Fibroblast of lung (primary cell): Measurements from ENCODE around the gene TMEM171. TPM values are rescaled to one million over a fixed set of nuclear protein-coding genes. Genes with fewer than 3 reads are reported as not detected.

ENCODE experiments used
- DNase-seq, 2 donors: peaks; one replicate each; pipeline versions ENCODE4 v3.0.0 to v3.0.0-alpha.2; 2010; ENCODE audit warnings: low read depth in 2 of 2
- H2AFZ ChIP-seq: 2 replicates; pipeline ENCODE4 v1.5.1; 2012; ENCODE audit warnings: low read length, control low read depth, inconsistent platforms
- H3K27ac ChIP-seq: 2 replicates; pipeline ENCODE4 v1.5.1; 2011; ENCODE audit warnings: low read length, control low read depth; ENCODE audit not compliant: insufficient read depth
- H3K27me3 ChIP-seq: 2 replicates; pipeline ENCODE4 v1.5.1; 2011; ENCODE audit warnings: mild to moderate bottlenecking, low read length; ENCODE audit not compliant: control insufficient read depth, insufficient read depth
- H3K36me3 ChIP-seq: 2 replicates; pipeline ENCODE4 v1.5.1; 2011; ENCODE audit warnings: low read length; ENCODE audit not compliant: control insufficient read depth, insufficient read depth
- H3K4me1 ChIP-seq: 2 replicates; pipeline ENCODE4 v1.5.1; 2011; ENCODE audit warnings: low read length; ENCODE audit not compliant: control insufficient read depth, insufficient read depth; ENCODE audit errors: extremely low read depth
- H3K4me2 ChIP-seq: 2 replicates; pipeline ENCODE4 v1.5.1; 2011; ENCODE audit warnings: low read length, control low read depth; ENCODE audit not compliant: insufficient read depth; ENCODE audit errors: extremely low read depth
- H3K4me3 ChIP-seq, 4 experiments: fragments of 200-600 bp in 1 of 4; sonication (generic) in 1 of 4; replicated peaks in 1 of 4; 2 replicates each; pipeline ENCODE4 v1.5.1; 2011 to 2016; ENCODE audit warnings: low read length in 4 of 4, low read depth in 3 of 4, mild to moderate bottlenecking in 3 of 4, control low read depth in 2 of 4, inconsistent platforms in 1 of 4, mixed read lengths in 1 of 4; ENCODE audit not compliant: insufficient read depth in 1 of 4; ENCODE audit errors: control extremely low read depth in 1 of 4
- H3K79me2 ChIP-seq: 2 replicates; pipeline ENCODE4 v1.5.1; 2012; ENCODE audit warnings: mild to moderate bottlenecking, low read length, inconsistent platforms; ENCODE audit not compliant: control insufficient read depth, insufficient read depth
- H3K9ac ChIP-seq: 2 replicates; pipeline ENCODE4 v1.5.1; 2011; ENCODE audit warnings: mild to moderate bottlenecking, low read length, control low read depth; ENCODE audit not compliant: insufficient read depth
- H3K9me3 ChIP-seq: 2 replicates; pipeline ENCODE4 v1.5.1; 2012; ENCODE audit warnings: low read depth, low read length; ENCODE audit not compliant: control insufficient read depth, insufficient read depth
- H4K20me1 ChIP-seq: 2 replicates; pipeline ENCODE4 v1.5.1; 2011; ENCODE audit warnings: low read length; ENCODE audit not compliant: control insufficient read depth, insufficient read depth; ENCODE audit errors: extremely low read depth
- EZH2 ChIP-seq: IDR thresholded peaks from 2 replicates; pipeline ENCODE4 v1.5.1; 2012; ENCODE audit warnings: low read length, control low read depth, mild to moderate bottlenecking; ENCODE audit errors: missing control alignments
- polyA plus RNA-seq, 2 donors: library from polyadenylated mRNA; depleted of rRNA in 1 of 2; stranded (reverse) in 1 of 2; unstranded in 1 of 2; fragments of >200 nt; gene quantifications; 2 replicates each; pipeline ENCODE4 v1.2.1, GENCODE V29; 2011 to 2012; ENCODE audit warnings: missing spikeins in 1 of 2
- total RNA-seq: library from RNA; depleted of rRNA; stranded (reverse); fragments of >200 nt; gene quantifications from 2 replicates; pipeline ENCODE4 v1.2.1, GENCODE V29; 2014
- TF ChIP-seq, protein P1 (sequence below), 2 donors: IDR thresholded peaks in 1 of 2; conservative IDR thresholded peaks in 1 of 2; 1 replicate in 1 of 2; 2 replicates in 1 of 2; pipeline ENCODE4 v1.5.1; 2011 to 2012; ENCODE audit warnings: low read length in 2 of 2, control low read depth in 1 of 2, inconsistent platforms in 1 of 2, low read depth in 1 of 2, mild to moderate bottlenecking in 1 of 2

TMEM171 gene
- total and polyA plus RNA-seq, 2 donors (not counting 1 experiment from before 2014, with no cell fraction given) = 0.83 to 5.8 TPM

GRCh38 chr5:73117088-73117740 is 3.2 kb upstream of the TMEM171 start:
- Histone ChIP-seq H2AFZ (no peak overlapping the region), H3K9ac (no peak overlapping the region), H3K79me2 (no peaks in the 10 kb centered on the region), H3K27ac (no peak overlapping the region), H3K36me3 (no peaks in the 10 kb centered on the region), H4K20me1 (no peaks in the 10 kb centered on the region), H3K4me2 (no peak overlapping the region), H3K4me1 (peaks cover 17% of the 10 kb centered on the region), H3K27me3 (no peaks in the 10 kb centered on the region), H3K4me3 (no peak overlapping the region), H3K9me3 (no peaks in the 10 kb centered on the region)
- no peak for TF ChIP-seq EZH2
- TF ChIP-seq, protein P1, sequence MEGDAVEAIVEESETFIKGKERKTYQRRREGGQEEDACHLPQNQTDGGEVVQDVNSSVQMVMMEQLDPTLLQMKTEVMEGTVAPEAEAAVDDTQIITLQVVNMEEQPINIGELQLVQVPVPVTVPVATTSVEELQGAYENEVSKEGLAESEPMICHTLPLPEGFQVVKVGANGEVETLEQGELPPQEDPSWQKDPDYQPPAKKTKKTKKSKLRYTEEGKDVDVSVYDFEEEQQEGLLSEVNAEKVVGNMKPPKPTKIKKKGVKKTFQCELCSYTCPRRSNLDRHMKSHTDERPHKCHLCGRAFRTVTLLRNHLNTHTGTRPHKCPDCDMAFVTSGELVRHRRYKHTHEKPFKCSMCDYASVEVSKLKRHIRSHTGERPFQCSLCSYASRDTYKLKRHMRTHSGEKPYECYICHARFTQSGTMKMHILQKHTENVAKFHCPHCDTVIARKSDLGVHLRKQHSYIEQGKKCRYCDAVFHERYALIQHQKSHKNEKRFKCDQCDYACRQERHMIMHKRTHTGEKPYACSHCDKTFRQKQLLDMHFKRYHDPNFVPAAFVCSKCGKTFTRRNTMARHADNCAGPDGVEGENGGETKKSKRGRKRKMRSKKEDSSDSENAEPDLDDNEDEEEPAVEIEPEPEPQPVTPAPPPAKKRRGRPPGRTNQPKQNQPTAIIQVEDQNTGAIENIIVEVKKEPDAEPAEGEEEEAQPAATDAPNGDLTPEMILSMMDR (conservative IDR thresholded peaks at IDR 0.05 in 1 of 2, IDR thresholded peaks at IDR 0.05 in 1 of 2; ENCODE audit: low read depth in 1 of 2, low read length in 2 of 2) = no peak
- no peak for DNase-seq

- Histone ChIP-seq H3K4me3 (no peak overlapping the region), H3K9me3 (no peaks in the 10 kb centered on the region), H2AFZ (no peak overlapping the region), H3K9ac (no peak overlapping the region), H3K4me2 (no peak overlapping the region), H4K20me1 (no peaks in the 10 kb centered on the region), H3K79me2 (no peaks in the 10 kb centered on the region), H3K27ac (no peak overlapping the region), H3K4me1 (peaks cover 17% of the 10 kb centered on the region), H3K36me3 (no peaks in the 10 kb centered on the region), H3K27me3 (no peaks in the 10 kb centered on the region)
- no peak for DNase-seq
- TF ChIP-seq, protein P1 (conservative IDR thresholded peaks at IDR 0.05 in 1 of 2, IDR thresholded peaks at IDR 0.05 in 1 of 2; ENCODE audit: low read depth in 1 of 2, low read length in 2 of 2) = no peak
- TF ChIP-seq EZH2 = no peak
Observed at GRCh38 chr5:73118391-73118973, 1.9 kb upstream of the TMEM171 start.

DNA sequence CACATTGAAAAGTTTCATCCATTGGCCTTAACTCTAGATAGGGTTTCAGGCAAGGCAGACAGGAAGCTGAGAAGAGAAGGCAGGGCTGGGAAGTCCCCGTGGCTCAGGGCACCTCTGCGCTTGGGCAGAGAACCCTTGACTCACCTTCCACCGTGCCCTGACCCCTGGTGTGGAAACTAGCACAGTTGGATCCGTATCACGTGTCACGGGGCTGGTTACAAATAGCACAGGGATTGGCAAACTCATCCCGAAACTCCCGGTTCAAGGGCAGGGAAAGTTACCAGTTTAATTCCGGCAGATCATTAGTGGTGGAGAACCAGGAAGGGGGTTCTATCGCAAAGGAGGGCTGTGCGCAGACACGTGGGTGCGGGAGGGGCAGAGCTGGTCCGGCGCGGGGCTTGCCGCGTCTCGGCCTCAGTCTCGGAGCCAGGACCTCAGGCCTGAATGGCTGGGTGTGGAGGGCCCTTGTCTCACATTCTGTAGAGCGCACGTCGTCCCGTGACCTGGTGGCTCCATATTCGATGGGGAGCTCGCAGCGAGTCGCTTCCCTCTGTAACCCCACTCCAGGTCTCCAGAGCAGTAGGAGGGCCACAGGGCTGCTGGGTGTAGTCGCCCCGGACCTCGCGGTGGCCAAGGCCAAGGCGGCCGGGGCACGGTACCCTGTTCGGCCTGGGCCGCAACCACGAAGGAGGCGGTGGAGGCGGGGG is 771 bp upstream of the TMEM171 start:
- no peak for DNase-seq
- no peaks in the 10 kb centered on the region for H4K20me1 ChIP-seq
- H3K9ac ChIP-seq = no peak overlapping the region
- H3K4me1 ChIP-seq = peaks cover 17% of the 10 kb centered on the region
- TF ChIP-seq, protein P1 (conservative IDR thresholded peaks at IDR 0.05 in 1 of 2, IDR thresholded peaks at IDR 0.05 in 1 of 2; ENCODE audit: low read depth in 1 of 2, low read length in 2 of 2) = no peak
- TF ChIP-seq EZH2 = no peak
- H3K27ac ChIP-seq = no peak overlapping the region
- H3K4me2 ChIP-seq = no peak overlapping the region
- peak overlapping the region in 1 of 4 experiments; percentile 61 for H3K4me3 ChIP-seq
- H2AFZ ChIP-seq = no peak overlapping the region
- H3K79me2 ChIP-seq = no peaks in the 10 kb centered on the region
- H3K27me3 ChIP-seq = no peaks in the 10 kb centered on the region
- no peaks in the 10 kb centered on the region for H3K36me3 ChIP-seq
- H3K9me3 ChIP-seq = no peaks in the 10 kb centered on the region
